ELF-1 (cell line): ENCODE measurements around the gene PNMA6E.
"Not testable (repeated sequence)": the region's sequence is repeated elsewhere in the genome, so short reads cannot be mapped to it uniquely, and the experiment has no call there.

ENCODE experiments used
- DNase-seq: peaks from one replicate; pipeline ENCODE4 v3.0.0-alpha.2; 2016; ENCODE audit warnings: low read depth, low spot score

PNMA6E gene

DNA sequence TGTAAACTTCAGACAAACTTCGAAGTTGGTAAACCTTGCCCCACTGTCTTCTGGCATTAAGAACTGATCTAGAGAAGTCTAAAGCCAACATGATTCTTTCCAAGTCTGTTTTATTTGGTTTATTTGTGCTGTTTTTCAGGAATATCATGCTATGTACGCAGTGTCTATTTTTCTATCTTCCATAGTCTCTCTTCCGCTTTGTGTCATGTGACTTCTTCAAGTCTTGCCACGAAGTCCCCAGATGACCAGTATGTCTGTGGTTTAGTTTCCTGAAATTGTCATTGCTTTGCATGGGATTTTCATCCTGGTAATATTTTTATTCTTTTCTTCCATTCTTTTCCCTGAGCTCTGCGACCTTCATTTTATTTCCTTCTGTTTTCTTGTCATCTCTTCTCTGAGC, 15.1 kb downstream of the PNMA6E start:
- DNase-seq: no peak

DNA sequence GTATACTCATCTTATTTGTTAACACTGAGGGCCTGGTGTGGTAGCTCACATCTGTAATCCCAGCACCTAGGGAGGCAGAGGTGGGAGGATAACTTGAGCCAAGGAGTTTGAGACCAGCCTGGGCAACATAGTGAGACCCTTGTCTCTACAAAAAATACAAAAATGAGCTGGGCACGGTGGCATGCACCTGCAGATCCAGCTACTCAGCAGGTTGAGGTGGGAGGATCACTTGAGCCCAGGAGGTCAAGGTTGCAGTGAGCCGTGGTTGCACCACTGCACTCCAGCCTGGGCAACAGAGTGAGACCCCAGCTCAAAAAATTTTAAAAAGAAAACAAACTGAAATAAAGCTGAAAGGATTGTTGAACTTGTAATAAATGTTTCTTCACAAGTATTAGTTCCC, 16.2 kb downstream of the PNMA6E start:
- not testable (repeated sequence) for DNase-seq

DNA sequence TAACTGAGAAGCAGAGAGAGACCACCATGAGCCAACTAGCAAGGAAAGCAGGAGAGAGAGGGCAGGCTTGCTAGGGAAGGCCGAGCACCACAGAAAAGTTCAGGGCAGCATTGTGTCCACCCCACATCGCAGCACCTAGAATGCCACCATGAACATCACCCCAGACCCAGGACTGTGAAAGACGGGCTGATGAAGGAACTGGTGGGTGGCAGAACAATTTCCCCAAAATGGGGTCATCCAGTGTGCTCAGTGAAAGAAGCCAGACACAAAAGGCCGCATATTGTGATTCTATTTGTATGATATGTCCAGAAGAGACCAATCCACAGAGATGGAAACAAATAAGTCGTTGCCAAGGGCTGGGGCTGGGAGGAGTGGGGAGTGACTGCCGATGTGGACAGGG, 16.8 kb downstream of the PNMA6E start:
- DNase-seq: no peak

DNA sequence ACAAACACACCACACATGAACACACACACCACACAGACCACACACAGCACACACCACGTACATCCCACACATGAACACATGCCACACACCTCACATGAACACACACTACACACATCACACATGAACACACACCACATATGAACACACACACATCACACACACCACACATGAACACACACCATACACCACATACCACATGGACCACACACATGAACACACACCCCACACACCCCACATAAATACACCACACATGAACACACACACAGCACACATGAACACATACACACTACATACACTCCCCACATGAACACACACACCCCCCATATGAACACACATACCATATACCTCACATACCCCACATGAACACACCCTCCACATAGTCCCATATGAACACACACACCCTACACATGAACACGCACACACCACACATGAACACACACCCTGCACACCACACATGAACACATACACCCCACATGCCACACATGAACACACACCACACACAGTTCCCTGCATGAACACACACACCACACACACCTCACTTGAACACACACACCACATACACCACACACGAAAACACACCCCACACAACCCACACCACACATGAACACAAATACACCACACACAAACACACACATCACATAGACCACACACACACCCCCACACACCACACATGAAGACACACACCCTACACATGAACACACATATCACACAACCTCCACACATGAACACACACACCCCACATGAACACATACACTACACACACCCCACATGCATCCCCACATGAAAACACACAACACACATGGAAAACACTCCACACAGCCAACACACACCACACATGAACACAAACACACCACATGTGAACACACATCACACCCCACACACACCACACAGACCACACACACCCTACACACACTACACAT, 18.3 kb downstream of the PNMA6E start:
- DNase-seq: no peak

DNA sequence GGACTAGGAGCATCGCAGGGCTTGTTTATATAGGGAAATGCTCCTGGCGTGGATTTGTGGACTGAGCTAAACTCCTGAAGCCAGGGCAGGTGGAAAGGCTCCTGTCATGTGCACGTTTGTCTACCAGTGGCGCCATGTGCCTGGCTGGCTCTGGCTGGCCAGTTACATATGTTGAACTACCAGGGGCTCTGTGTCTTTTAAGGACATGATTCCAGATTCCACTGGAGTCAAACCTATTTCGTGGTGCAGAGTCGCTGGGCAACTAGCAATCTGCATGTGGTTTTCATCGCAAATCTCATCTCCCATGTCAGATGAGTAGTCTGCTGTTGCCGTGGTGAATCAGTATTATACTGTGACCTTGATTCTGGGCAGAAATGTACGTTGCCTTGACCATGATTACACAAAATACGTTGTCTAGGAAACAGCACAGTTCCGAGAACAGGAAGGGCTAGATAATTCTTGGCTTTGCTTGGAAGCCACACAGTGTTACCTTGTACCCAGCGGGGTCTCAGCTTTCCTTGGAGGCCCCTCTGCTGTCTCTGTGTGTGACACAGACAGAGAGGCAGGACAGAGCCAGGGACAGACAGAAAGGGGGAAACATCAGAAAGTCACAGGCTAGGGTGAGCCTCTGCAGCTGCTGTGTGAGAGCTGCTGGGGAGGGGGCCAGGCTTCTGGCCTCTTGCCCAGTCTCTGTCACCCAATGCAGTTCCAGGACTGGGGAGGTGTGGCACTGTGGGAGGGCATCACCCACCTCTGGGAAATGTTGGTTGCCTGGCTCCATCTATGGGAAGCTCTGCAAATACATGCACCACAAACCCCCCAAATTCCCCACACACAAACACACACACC, 19.2 kb downstream of the PNMA6E start:
- peak; percentile 34 for DNase-seq

DNA sequence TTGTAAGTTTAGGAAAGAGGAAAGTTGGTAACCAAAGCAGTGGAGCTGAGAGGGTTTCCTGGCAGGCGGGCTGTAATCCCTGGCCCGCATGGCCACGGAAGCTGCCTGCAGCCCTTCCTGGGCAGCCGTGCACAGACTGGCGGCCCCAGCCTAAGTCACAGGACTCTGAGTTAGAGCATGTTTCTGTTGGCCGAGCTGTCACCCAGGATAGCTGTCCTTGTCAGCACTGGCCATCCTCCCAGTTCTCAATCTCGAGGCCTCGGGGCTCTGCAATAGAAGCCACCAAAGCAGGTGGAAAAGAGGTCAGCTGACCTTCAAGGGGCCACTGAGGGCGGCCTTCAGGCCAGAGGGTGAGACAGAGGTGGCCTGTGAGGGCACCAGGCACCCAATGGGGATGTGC, 20.5 kb downstream of the PNMA6E start:
- no peak for DNase-seq

DNA sequence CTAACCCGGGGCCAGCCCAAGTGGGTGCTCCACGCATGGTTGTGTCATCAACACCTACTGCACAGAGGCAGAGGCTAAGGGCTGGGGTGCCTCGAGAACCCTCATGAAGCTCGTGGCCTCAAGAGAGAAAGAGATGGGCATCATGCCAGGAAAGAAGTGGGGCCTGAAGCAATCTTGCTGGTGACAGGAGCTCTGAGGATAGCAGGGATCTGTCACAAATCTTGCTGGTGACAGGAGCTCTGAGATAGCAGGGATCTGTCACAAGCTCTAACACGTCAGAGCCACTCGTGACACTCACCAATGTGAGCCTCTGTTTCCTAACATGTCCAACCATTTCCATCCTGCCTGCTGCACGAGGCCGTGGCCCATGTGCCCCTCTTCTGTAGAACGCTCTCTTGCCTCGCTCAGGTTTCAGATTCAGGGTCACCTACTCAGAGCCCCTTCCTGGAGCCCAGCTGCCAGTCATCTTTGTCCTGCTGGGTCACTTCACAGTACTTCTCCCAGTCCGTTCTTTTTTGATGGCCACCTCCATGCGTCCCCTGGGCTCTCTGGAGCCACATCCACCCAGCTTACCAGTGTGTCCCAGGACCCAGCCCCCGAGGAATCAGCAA, 21.1 kb downstream of the PNMA6E start:
- no peak for DNase-seq

DNA sequence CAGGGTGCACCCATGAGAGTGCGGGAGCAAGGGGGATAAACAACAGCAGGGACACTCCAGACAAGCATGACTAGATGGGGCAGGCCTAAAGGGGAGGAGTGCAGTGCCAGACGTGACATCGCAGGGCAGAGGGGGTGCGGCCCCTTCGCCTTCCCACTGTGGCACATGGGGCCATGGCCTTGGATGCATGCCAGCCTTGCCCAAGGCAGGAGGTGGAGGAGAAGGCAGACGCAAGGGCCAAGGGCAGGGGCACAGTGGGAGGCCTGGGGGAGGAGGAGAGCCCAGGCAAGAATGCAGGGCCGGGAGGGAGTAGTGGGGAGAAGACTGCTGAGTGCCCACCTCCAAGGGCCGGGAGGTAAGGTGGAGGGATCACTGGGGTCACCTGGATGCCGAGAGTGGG, 21.6 kb downstream of the PNMA6E start:
- no peak for DNase-seq

DNA sequence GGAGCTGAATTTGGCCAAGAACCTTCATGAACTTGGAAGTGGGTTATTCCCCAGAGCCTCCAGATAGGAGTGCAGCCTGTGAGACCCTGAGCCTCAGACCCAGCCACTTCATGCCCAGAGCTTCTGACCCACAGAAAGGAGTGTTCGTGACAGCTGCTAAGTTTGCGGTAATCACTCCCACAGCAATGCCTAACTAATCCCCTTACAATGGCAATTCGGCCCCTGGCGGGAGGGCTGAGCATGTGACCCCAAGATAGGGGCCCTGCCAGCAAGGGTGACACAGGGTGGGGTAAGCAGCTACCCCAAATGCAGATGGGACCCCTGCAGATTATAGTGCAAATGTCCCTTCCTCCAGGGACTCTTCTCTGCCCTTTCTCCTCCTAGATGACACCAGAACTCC, 22.5 kb downstream of the PNMA6E start:
- DNase-seq: no peak

DNA sequence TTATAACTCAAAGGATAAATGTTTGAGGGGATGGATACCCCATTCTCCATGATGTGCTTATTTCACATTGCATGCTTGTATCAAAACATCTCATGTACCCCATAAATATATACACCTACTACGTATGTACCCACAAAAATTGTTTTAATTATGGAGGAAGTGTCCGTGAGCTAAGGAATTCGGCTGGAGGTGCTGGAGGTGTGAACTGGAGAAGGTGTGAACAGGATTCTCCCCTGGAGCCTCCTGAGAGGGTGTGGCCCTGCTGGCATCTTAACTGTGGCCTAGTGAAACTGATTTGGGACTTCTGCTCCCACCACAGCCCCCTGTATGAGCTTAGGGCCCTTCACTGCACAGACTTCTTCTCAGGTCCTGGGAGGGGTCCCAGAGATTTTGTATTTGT, 23.4 kb downstream of the PNMA6E start:
- DNase-seq: no peak

DNA sequence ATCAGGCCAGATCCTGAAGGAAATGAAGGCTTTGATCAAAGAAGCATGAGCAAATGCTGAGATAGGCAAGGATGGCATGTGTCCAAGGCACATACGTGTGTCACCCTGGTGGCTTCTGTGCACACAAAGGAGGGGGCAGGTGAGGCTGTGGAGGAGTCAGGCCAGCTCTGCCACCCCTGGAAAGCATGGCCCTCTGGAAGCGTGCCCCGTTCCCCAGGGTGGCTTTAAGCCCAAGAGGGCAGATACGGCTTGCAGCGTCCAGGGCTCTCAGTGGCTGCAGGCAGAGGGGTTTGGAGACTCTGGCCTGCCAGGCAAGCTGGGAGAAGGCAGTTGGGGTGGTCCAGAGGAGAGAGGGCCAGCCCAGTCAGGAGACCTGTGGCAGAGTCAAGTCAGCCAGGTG, 25.6 kb downstream of the PNMA6E start:
- no peak for DNase-seq

DNA sequence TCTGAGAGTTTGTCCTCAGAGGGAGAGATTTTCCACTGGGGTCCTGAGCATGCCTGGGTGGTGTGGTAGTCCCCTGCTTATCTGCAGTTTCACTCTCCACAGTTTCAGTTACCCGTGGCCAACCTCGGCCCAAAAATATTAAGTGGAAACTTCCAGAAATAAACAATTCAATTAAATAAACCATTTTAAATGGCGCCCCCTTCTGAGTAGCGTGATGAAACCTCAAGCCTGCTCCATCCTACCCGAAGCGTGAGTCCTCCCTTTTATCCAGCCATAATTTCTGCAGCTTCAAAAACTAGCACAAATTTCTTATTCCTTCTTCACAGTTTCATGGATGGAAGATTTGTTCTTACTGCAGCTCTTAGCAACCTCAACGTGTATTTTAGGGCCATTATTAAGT, 26.7 kb downstream of the PNMA6E start:
- DNase-seq: no peak

DNA sequence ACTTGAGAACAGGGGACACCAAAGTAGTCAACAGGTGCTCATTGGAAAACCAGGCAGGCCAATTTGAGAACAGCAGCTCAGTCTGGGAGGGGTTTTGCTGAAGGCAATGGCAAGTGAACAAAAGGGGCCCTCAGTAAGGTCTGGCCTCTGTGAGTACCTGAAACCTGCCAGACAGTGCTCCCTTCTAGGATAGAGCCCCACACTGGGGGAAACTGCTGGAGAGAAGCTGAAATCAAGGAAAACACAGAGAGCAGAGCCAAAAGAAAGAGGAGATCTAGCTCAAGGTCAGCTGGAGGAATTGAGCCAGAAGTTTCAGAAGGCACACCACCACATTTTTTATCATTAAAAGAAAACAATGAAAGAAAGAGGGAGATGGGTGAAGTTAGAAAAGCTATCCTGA, 28.2 kb downstream of the PNMA6E start:
- DNase-seq: peak; percentile 14

DNA sequence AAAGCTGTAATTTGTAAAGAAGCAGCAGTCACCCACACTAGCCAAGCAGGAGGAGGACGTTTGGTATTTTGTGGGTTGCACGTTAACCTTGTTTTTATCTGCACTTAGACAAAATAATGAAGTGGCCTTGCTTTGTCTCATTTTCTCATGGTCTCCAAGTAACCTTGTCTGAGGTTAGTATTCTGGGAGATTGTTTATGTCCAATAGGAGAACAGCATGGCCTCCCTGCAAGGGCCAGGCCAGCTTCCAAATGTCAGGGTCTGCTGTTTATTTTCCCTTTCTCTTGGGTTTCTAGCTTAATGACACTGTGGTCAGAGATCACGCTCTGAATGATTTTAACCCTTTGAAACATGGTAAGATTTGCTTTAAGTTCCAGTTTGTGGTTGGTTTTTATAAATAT, 29.9 kb downstream of the PNMA6E start:
- no peak for DNase-seq

DNA sequence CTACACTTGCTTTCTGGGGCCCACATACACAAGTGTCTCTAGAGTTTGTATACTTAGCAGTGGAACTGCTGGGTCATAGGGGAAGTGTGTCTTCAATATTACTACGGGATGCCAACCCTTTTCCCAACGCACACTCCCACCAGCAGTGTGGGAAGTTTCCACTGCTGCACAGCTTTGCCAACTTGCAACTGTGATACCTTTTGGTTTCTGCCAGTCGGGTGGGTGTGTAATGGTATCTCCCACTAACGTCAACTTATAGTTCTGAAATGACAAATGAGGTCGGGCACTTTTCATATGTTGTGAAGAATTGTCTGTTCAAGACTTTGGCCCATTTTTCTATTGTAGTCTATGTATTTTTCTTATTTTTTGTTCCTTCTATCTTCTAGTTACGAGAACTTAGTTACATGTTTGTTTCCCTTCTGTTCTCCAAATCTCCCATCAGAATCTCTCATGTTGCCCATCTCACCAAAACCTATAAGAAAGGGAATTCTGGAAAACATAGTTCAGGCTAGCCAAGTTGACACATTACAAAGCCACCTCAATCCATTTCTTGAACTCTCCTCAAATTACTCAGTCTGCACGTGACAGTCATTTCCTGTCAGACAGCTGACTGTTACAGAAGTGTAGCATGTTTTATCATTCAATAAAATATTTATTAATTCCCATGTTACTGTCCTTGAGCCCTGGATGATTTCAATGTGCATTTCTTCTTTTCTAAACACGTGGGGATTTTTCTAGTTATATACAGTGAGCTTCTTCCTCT, 30.7 kb downstream of the PNMA6E start:
- DNase-seq: no peak

DNA sequence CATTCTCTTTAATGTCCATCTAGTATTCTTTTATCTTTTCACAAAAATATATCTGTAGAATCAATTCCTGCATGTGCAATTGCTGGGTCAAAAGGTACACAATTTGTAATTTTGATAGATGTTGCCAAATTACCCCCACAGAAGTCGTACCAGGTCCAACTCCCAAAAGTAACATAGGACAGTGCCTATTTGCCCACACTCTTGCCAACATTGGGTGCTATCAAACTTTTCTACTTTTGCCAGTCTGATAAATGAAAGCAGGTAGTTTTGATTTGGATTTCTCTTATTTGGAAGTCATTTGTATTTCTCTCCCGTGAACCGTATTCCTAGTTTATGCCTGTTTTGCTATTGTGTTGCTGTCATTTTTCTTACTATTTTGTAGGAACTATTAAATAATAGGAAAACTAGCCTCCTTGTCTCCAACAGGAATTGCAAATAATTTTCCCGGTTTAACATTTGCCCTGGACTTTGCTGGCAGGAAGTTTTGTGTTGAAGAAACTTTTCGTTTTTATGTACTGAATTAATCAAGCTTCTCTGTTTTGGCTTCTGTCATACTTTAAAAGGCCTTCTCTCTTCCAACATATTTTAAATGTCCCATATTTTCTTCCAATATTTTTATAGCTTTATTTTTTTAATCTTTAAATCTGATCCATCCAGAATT, 34.1 kb downstream of the PNMA6E start:
- DNase-seq: no peak

DNA sequence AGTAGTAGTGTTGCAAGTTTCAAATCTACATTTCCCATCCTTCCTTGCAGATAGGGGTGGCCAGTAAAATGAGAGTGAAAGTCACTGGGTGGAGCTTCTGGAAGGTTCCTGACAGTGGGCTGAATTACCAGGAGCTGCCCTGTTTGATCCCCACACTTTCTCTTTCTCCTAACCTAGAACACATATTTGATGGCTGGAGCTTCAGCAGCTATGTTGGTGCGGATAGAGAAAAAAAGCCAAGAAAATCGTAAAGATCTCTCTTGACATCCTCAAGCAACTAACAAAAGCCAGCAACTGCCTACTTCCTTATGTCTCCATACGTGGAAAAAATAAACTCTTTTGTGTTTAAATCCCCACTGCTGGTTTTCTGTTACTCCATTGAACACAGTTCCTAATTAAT, 35.0 kb downstream of the PNMA6E start:
- no peak for DNase-seq

DNA sequence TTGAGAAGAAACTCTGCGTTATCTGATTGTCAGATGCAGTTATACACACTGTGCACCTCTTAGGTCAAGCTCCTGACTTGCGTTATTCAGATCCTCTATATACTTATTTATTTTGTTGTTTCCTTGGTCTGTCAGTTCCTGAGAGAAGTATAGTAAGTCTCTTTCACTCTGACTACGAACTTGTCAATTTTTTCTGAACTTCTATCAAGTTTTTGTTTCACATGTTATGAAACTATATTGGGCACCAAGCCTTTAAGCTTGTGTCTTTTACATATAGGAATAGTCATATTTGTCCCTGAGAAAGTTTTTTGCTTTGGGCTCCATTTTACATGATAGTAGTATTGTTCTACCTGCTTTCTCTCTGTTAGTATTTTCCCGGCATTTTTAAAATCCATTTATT, 35.5 kb downstream of the PNMA6E start:
- DNase-seq: no peak

DNA sequence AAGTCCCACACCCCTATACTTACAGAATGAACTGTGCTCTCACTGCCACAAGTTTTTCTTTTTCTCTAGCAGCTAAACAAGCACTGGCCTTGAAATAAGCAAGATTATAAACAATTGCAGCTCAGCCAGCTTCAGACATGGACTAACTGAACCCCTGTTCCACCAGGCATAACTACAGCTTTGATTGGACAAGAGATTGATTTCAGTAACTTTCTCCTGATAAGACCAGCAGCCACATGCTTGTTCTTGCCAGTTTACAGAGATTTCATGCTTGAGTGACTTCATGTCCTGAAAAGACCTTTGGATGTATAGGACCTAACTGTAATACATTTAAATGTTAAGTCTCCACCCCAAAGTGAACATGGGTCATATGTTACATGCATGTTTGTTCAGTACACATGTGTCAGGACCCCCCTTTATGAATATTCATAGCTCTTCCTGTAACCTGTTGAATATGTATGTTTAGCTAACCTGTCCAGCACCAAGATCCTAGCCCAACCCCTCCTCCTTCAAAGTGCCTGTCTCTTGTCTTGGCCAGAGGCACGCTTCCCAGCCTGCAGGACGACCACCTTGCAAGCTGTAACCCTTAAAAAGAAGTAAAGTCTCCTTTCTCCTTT, 39.3 kb downstream of the PNMA6E start:
- DNase-seq: no peak

DNA sequence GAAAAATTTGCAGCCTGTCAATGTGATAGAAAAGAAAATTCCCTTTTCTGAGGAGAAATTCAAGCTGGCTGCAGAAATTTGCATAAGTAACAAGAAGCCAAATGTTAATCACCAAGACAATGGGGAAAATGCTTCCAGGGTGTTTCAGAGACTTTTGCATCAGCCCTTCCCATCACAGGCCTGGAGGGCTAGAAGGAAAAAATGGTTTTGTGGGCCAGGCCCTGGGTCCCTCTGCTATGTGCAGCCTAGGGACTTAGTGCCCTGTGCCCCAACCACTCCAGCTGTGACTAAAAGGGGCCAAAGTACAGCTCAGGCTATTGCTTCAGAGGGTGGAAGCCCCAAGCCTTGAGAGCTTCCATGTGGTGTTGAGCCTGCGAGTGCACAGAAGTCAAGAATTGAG, 43.3 kb downstream of the PNMA6E start:
- DNase-seq: no peak

DNA sequence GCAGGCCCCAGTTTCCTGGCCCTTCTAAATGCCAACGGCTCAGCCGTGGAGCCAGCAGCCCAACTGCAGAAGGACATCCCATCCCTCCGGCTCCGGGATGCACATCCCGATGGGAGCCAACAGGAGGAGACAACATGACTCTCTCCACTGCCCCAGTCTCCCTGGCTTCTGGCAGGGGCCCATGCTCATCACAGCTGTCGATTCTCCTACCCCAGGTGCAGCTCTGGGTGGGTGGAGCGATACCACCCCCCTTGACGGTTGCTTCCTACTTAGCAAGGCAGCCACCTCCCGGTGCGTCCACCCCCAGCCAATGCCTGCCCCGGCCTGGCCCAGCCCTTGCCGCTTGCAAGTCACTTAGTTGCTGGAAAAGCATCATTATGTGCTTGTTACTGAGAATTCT, 47.7 kb downstream of the PNMA6E start:
- peak; percentile 44 for DNase-seq
